Gastrocnemius medialis (tissue), 4 donors: ENCODE measurements around the gene ADAMTS14. TPM values are rescaled to one million over a fixed set of nuclear protein-coding genes. Genes with fewer than 3 reads are reported as not detected.

Experiments
- ATAC-seq, 2 donors: fragments of 150-250 bp; one replicate each; pipeline ENCODE4 v1.9.1; 2016
- DNase-seq, 2 donors: peaks; one replicate each; pipeline ENCODE4 v3.0.0-alpha.2; 2019
- H3K27ac ChIP-seq, 4 donors: fragments of 200-600 bp; sonication (generic); 1 replicate in 1 of 4; 2 replicates in 3 of 4; pipeline ENCODE4 v1.5.1; 2016 to 2018; ENCODE audit warnings: mild to moderate bottlenecking in 2 of 4, moderate library complexity in 1 of 4
- H3K27me3 ChIP-seq, 3 donors: fragments of 200-600 bp; sonication (generic) in 2 of 3; 1 replicate in 1 of 3; 2 replicates in 2 of 3; pipeline versions ENCODE4 v1.5.1 to v1.6.0; 2016 to 2019; ENCODE audit warnings: mild to moderate bottlenecking in 1 of 3, moderate library complexity in 1 of 3
- H3K36me3 ChIP-seq, 2 donors: fragments of 200-600 bp; sonication (generic) in 1 of 2; one replicate each; pipeline ENCODE4 v1.5.1; 2017 to 2018
- H3K4me1 ChIP-seq, 2 donors: fragments of 200-600 bp; sonication (generic) in 1 of 2; one replicate each; pipeline ENCODE4 v1.5.1; 2016 to 2017; ENCODE audit warnings: mild to moderate bottlenecking in 2 of 2
- H3K4me3 ChIP-seq, 4 donors: fragments of 200-600 bp; sonication (generic) in 3 of 4; 1 replicate in 1 of 4; 2 replicates in 3 of 4; pipeline ENCODE4 v1.5.1; 2016 to 2019; ENCODE audit warnings: mild to moderate bottlenecking in 2 of 4
- H3K9me3 ChIP-seq, 3 donors: fragments of 200-600 bp; sonication (generic) in 2 of 3; 1 replicate in 1 of 3; 2 replicates in 2 of 3; pipeline ENCODE4 v1.5.1; 2016 to 2019
- CTCF ChIP-seq, 5 experiments: fragments of 450-650 bp in 3 of 5; fragments of 200-600 bp in 2 of 5; sonication (generic) in 2 of 5; IDR thresholded peaks in 4 of 5; conservative IDR thresholded peaks in 1 of 5; 1 replicate in 4 of 5; 2 replicates in 1 of 5; pipeline ENCODE4 v1.5.1; 2016 to 2019; ENCODE audit warnings: antibody characterized with exemption in 5 of 5, mild to moderate bottlenecking in 3 of 5, moderate library complexity in 3 of 5
- POLR2A ChIP-seq, 2 donors: fragments of 450-650 bp; IDR thresholded peaks; one replicate each; pipeline ENCODE4 v1.6.1; 2017; ENCODE audit warnings: antibody characterized with exemption in 2 of 2, mild to moderate bottlenecking in 2 of 2, moderate library complexity in 2 of 2
- in situ Hi-C, 4 donors: fragments of 200-750 bp; cut with MboI; loops; one replicate each; pipeline versions ENCODE4 v1.15.0 to v1.8.0; 2017; ENCODE audit warnings: low sequenced_read_pairs in 4 of 4
- intact Hi-C: fragments of 100-400 bp; cut with DNase I; formaldehyde crosslinking; loops from one replicate; pipeline ENCODE4 v1.15.1; 2023; ENCODE audit warnings: low total_unique reads
- total RNA-seq, 4 donors: library from RNA; depleted of rRNA; stranded (reverse); fragments of >200 nt; gene quantifications; one replicate each; pipeline versions ENCODE4 v1.1.0 to v1.2.3, GENCODE V29; 2016

ADAMTS14 gene
- total RNA-seq, 4 donors from 2014 or later, result 0.10 TPM; not detected in 3

- TF ChIP-seq CTCF (IDR thresholded peaks at IDR 0.05 in 4 of 5, conservative IDR thresholded peaks at IDR 0.05 in 1 of 5), result no peak
- TF ChIP-seq POLR2A (IDR thresholded peaks at IDR 0.05), result no peak
- DNase-seq (no peak), ATAC-seq (no peak)
- in situ Hi-C loops (no loop called here), intact Hi-C loops (no loop called here)
- no peaks in the 10 kb centered on the region for H3K27me3 ChIP-seq
- no peaks in the 10 kb centered on the region for H3K4me1 ChIP-seq
- H3K9me3 ChIP-seq, result no peaks in the 10 kb centered on the region
- H3K27ac ChIP-seq, result no peak overlapping the region
- H3K4me3 ChIP-seq, result no peak overlapping the region
- H3K36me3 ChIP-seq, result no peaks in the 10 kb centered on the region
Measured at GRCh38 chr10:70784016-70784415, 111.7 kb downstream of the ADAMTS14 start.

GRCh38 chr10:70784471-70784870, 112.2 kb downstream of the ADAMTS14 start:
- H3K27me3 ChIP-seq, result no peaks in the 10 kb centered on the region
- DNase-seq (no peak), ATAC-seq (no peak)
- H3K4me1 ChIP-seq, result no peaks in the 10 kb centered on the region
- H3K27ac ChIP-seq, result no peak overlapping the region
- no peaks in the 10 kb centered on the region for H3K36me3 ChIP-seq
- no peak overlapping the region for H3K4me3 ChIP-seq
- no peaks in the 10 kb centered on the region for H3K9me3 ChIP-seq
- TF ChIP-seq POLR2A (IDR thresholded peaks at IDR 0.05), result no peak
- TF ChIP-seq CTCF (IDR thresholded peaks at IDR 0.05 in 4 of 5, conservative IDR thresholded peaks at IDR 0.05 in 1 of 5), result no peak
- intact Hi-C loops (no loop called here), in situ Hi-C loops (no loop called here)

GRCh38 chr10:70785190-70785589, 112.9 kb downstream of the ADAMTS14 start, which contains the start of gene TBATA:
Gene TBATA, minus strand, starts transcription at chr10:70785377. Its CDS starts 1,998 bp downstream, at chr10:70783379.
- H3K27me3 ChIP-seq, result no peaks in the 10 kb centered on the region
- intact Hi-C loops (no loop called here), in situ Hi-C loops (no loop called here)

GRCh38 chr10:70786799-70787415, 114.6 kb downstream of the ADAMTS14 start:
- H3K4me3 ChIP-seq, result no peak overlapping the region
- no peaks in the 10 kb centered on the region for H3K27me3 ChIP-seq
- DNase-seq (no peak), ATAC-seq (no peak)
- intact Hi-C loops, result no loop called here
- TF ChIP-seq CTCF (IDR thresholded peaks at IDR 0.05 in 4 of 5, conservative IDR thresholded peaks at IDR 0.05 in 1 of 5), result no peak
- TF ChIP-seq POLR2A (IDR thresholded peaks at IDR 0.05), result no peak
- no peaks in the 10 kb centered on the region for H3K4me1 ChIP-seq
- no peaks in the 10 kb centered on the region for H3K36me3 ChIP-seq
- H3K9me3 ChIP-seq, result no peaks in the 10 kb centered on the region
- no peak overlapping the region for H3K27ac ChIP-seq
- in situ Hi-C loops, result no loop called here

More at GRCh38 chr10:70785190-70785589, 112.9 kb downstream of the ADAMTS14 start, which contains the start of gene TBATA:
- ATAC-seq (no peak), DNase-seq (no peak)
- Histone ChIP-seq H3K4me3 (no peak within 1 kb of the TSS), H3K27ac (no peak within 1 kb of the TSS), H3K4me1 (no peaks in the 10 kb centered on the region), H3K36me3 (no peaks in the 10 kb centered on the region), H3K9me3 (no peaks in the 10 kb centered on the region)
- TF ChIP-seq POLR2A (IDR thresholded peaks at IDR 0.05) (no peak), CTCF (IDR thresholded peaks at IDR 0.05 in 4 of 5, conservative IDR thresholded peaks at IDR 0.05 in 1 of 5) (no peak)
